Left hindlimb (tissue), 1 donor: ENCODE data around the gene OGFOD2.
A peak's percentile ranks its signal among the peaks of the same experiment; 100 is the strongest.

Source experiments
- DNase-seq: peaks from one replicate; pipeline ENCODE4 v3.0.0-alpha.2; 2018

OGFOD2 gene

DNA sequence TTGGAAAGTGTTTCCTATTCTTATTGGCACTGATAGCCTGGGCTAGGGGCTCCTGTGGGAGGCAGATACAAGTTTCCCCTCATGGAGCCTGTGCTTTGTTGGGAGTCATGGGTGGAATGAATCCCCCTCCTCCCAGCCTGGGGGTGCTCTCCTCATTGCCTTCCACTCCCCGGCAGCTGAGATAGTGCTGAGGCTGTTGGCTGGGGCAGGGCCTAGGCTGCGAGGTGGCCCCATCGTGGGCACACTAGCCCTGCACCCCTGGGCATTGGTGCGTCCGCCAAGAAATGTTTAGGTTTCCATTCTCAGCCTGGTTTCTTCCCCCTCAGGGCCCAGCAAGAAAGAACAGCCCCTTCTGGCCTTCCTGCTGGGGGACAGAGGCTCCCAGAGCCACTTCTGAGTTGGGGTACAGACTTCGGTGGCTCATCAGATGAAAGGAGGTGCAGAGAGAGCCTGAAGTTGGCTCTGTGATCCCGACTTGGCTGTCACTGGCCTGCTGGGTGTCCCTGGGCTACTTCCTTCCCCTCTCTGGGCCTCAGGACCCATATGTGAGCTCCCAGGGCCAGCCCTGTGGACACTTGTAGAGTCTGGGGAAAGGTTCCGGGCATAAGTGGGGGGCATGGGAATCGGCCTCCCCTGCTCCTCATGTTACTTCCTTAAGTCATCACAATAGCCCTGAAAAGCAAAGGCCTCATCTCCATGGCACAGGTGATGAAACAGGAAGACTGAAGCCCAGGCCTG is 2.8 kb downstream of the OGFOD2 start:
- DNase-seq, result no peak

DNA sequence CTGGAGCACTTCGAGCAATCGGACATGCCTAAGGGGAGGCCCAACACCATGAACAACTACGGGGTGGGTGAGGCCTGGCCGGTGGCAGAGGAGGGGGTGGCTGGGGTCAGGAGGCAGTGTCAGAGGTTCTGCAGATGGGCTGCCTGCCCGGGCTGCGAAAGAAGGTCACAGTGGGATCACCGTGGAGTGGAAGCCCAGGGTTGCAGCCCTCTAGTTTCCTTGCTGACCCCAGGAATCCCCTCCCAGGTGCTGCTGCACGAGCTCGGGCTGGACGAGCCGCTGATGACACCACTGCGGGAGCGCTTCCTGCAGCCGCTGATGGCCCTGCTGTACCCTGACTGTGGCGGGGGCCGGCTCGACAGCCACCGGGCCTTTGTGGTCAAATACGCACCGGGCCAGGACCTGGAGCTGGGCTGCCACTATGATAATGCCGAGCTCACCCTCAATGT is 3.5 kb downstream of the OGFOD2 start:
- no peak for DNase-seq

DNA sequence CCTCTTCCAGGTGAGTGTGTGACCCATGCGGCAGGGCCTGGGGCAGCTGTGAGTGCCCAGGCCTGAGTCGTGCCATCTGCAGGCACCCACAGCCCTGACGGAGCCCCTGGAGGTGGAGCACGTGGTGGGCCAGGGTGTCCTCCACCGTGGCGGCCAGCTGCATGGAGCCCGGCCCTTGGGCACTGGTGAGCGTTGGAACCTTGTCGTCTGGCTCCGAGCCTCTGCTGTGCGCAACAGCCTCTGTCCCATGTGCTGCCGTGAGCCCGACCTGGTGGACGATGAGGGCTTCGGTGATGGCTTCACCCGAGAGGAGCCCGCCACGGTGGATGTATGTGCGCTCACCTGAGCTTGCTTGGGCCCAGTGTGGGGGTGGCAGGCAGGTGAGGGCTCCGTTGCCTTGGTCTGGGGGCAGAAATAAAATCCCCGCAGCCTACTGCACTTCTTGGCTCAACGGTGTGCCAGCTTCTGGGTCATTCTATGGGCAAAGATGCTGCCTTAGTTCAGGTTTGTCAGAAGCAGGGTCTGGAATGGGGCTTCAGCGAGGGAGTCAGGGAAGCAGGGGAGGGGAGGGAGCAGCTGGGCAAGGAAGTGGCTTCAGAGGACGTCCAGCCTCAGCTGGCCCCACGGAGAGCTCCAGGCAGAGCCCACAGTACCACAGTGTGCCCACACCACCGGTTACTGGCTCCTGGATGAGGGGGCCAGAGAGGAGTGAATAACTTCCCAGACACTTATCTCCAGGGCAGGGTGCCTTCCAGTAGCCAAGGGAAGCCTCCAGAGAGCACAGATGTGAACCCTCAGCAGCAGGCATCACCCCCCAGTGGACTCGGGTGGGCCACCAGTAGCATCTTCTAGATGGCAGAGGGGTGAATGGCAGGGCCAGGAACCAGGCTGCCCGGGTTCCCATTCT is 4.2 kb downstream of the OGFOD2 start:
- DNase-seq, result no peak

DNA sequence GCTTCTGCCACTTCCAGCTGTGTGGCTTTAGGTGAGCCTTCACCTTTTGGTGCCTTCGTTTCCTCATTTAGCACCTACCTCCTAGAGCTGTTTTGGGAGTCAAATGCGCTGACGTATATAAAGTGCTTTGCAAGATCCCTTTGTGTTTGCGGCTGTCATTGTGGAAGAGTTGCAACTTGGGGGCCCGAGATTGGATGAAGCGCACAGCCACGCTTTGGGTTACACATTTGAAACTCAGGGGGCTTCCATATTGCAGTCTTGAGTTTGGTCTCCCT is 4.8 kb downstream of the OGFOD2 start:
- no peak for DNase-seq

DNA sequence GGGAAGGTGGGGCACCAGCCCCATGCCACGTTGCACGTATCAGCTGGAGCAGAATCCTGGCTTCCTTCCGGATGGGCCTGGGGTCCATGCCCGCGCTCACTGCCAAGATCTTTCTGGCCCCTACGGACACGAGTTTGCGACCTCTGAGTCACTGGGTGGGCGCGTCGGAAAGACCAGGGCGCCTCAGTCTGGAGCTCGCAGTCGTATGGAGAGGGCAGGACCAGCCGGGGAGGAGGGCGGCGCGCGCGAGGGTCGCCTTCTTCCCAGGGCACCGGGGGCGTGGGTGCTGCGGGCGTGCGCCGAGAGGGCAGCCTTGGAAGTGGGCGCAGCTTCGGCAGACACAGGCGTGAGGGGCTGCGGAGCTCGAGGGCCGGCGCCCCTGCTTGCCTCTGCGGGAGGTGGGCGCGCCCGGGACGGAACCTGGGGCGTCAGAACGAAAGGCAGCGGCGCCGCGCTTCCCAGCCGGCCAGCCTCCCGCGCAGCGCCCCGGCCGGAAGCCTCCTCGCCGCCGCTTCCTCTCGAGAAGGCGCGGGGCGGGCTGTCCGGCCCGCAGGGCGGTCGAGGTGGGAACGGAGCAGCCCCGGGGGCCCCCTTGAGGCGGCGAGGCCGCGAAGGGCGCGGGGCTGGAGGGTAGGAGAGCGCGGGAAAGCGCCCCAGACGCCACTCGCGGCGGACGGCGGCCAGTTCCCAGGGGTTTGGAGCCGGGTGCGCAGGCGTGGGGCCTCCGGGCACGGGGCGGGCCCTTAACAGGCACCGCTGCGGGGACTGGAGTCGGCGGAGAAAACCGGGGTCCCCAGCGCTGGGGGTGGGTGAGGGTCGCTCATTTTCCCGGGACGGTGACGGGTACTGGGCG is 5.4 kb downstream of the OGFOD2 start, which contains the start of gene ARL6IP4:
ARL6IP4 (plus strand) TSS at position 499 of the 853 bp plus-strand sequence. CDS start 459 bp downstream, outside the sequence.
- peak; percentile 81 for DNase-seq

DNA sequence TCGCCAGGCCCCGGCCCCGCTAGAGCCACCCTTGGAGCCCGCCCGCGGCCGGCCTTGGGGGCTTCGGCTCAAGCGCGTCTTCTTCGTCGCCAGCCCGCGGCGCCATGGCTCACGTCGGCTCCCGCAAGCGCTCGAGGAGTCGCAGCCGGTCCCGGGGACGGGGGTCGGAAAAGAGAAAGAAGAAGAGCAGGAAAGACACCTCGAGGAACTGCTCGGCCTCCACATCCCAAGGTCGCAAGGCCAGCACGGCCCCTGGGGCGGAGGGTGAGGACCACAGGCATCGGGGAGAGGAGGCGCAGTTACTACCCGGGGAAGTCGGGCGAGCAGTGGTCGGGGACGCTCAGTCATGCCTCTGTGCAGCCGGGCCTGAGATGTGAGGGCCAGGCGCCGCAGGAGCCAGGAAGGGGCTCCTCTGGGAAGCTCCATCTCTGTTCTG is 6.0 kb downstream of the OGFOD2 start:
- no peak for DNase-seq

DNA sequence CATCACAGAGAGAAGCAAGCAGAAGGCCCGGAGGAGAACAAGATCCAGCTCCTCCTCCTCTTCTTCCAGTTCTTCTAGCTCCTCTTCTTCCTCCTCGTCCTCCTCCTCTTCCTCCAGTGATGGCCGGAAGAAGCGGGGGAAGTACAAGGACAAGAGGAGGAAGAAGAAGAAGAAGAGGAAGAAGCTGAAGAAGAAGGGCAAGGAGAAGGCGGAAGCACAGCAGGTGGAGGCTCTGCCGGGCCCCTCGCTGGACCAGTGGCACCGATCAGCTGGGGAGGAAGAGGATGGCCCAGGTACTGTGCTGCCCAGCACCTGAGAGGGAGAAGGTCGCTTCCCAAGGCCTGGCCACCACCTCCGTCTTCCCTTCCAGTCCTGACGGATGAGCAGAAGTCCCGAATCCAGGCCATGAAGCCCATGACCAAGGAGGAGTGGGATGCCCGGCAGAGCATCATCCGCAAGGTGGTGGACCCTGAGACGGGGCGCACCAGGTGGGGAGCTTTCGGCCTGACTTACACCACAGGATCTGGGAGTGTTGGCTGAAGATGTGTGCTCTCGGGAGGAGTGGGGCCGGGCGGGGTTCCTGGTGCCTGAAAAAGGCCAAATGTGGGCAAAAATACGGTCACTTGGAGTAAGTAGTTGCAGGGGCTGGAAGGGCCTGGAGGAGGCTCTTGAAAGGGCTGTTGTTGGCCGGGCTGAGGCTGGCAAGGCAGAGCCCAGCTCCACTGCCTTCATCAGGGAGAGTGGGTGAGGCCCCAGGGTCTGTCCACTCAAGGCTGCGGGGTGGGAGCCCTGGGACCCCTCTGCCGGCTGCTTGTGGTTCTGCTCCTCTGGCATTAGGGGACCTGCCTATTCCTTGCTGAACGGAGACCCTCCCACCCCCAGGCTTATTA is 6.8 kb downstream of the OGFOD2 start:
- DNase-seq, result no peak

DNA sequence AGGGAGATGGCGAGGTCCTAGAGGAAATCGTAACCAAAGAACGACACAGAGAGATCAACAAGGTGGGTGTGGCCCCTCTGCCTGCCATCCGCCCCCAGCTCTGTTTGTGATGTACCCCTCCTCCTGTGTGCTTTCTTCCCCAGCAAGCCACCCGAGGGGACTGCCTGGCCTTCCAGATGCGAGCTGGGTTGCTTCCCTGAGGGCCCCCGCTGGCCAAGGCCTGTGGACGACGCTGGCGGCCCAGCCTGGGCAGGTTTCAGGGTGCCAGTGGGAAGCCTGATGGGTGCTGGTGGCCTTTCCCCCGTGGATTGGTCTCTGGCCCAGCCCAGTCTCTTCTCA is 7.4 kb downstream of the OGFOD2 start:
- no peak for DNase-seq

DNA sequence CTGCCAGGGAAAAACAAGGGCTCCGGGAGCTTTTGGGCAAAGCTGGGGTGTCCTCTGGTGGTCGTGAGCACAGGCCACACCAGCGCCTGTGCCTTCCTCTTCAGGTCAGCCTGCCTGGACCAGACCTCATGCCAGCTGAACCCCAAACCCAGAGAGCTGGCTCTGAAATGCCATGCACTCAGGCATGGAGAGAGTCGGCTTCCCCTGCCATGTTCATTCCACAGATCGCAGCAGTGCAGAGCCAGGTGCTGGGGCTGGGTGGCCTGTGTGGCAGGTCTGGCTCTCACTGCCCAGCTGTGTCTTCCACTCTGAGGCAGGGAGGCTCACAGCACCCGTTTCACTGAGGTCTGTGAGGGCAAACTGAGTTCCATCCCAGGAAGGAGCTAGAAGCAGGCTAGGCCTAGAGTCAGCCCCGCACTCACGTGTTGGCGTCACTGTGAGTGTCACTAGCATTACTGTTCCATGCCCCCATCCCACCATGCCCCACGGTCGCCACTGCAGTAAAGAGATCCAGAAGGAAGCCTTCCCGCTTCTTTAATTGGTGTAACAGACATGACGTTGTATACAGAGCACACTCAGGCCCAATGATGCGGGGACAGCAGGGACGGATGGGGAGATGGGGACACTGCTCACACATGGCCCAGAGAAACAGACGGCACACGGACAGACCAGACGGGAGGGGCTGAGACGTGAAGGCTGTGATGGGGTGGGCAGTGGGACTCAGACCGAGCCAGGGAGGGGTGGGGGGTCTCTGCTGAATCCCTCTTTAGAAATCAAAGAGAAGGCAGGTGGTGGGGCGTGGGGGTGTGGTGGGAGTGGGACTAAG is 8.1 kb downstream of the OGFOD2 start:
- no peak for DNase-seq

DNA sequence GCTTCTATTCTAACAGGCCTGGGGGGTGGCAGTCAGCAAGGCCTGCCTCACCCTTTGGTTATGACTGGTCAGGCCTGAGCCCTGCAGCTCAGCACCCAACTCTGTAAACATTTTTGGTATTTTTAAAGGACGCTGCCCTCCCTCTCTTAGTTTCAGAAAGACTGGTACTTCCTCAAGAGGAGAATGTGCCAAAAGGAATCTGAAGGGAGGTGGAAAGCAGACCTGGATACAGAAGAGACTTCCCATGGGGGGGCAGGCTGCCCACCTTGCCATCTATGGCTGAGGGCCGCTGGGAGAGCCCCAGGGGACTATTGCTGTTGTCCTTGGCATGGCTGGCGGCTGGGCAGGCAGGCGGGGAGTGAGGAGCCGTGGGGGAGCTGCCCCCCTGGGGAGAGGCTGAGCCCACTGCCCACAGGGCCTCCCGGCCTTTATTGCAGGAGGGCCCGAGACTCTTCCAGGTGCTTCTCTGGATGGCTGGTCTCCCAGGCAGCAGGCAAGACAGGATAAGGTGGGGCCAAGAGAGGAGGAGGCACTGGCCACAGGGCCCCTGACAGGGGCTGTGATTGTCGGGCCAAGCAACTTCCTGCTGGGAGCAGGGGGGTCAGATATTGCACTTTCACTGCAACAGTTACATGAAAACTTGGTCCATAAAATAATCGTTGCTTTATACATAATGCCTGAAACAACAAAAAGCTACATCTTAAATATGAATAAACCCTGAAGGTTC is 8.9 kb downstream of the OGFOD2 start:
- DNase-seq, result no peak

DNA sequence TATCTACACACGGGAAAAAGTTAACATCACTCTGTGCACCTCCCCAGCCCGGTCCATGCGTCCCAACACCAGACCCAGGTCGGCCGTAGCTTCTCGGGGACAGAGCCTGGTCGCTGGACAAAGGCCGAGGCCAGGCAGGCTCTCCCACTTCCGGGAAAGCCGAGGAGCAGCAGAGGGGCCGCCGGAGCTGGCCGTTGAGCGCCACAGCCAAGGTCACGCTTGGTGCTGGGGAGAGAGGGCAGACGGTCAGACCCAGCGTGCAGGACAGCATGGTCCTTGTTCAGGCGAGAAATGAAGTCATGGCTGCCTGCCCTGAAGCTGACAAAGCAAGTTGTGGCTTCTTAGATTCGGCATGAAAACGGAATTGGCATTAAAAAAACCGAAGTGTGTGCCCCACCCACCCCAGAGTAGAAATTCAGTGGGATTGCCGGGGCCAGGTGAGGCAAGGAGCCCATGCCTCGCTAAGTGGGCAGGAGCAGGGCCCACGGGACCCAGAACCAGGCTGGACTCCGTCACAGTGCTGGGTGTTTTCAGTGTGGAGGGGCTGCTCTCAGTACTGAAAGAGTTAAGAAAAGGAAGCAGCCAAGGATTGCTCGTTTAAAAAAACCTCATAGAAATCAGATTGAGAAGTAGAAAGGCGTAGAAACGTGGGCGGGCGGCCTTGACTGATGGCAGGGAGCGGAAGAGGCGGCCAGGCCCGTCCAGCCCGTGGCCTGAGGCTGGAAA is 9.7 kb downstream of the OGFOD2 start:
- DNase-seq, result no peak

DNA sequence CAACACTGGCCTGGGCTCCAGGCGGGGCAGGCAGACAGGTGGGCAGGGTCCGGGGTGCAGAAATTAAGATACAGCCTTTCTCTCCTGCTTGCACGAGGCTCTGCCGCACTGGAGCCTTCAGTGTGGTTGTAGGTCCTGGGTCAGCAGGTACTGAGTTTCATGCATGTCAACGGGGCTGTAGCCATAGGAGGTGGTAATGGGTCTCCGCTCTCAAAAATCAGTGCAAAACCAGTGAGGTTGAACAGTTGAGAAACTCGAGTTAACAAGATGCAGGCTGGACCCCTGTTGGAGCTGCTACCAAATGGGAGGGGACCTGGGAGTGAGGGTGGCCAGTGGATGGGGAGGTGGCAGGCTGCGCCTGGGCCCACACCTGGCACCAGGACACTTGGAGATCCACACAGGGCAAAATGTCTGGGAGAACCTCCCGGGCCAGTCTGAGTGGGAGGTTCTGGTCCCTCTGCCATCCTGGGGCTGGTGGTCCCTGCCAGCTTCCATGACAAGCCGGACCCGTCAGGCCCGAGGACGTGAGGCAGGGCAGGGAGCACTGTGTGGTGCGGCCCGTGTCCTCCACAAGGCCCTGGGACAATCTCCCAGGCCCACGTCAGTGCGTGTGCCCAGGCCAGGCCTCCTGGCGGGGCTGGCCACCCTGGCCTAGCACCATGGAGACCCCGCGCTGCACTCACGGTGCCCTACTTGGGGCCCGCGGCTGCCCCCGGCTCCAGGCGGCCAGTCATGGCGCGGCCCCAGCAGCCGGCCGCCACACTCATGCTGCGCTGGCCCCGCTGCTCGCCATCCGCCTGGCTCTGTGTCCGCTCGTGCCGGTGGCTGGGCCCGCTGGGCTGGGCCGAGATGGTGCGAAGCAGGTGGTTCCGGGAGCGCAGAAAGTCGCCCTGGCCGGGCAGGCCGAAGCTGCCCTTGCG is 10.6 kb downstream of the OGFOD2 start:
- DNase-seq, result no peak

DNA sequence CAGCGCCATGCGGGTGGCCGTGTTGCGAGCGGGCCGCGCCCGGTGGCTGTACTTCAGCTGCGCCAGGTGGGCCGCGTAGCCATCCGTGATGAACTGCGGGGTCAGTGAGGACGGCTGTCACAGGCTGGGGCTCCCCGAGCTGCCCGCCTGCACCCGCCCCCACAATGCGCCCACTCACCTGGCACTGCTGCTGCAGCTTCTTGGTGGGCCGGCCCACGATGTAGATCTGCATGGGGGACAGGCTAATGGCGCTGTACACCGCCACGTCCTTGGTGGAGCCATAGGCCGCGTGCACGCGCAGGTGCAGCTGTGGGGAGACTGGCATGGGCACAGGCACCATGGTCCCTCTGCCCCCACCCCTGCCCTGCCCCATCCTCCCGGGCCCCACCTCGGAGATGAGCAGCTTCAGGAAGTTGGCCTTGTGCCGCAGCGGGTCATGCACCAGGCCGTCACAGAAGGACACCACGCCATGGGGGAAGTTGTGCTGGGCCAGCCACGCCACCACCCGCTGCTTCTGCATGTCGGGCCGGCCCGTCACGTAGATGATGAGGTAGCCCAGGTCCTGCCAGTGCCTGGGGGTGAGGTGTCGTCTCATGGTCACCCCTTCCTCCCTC is 11.3 kb downstream of the OGFOD2 start:
- no peak for DNase-seq

DNA sequence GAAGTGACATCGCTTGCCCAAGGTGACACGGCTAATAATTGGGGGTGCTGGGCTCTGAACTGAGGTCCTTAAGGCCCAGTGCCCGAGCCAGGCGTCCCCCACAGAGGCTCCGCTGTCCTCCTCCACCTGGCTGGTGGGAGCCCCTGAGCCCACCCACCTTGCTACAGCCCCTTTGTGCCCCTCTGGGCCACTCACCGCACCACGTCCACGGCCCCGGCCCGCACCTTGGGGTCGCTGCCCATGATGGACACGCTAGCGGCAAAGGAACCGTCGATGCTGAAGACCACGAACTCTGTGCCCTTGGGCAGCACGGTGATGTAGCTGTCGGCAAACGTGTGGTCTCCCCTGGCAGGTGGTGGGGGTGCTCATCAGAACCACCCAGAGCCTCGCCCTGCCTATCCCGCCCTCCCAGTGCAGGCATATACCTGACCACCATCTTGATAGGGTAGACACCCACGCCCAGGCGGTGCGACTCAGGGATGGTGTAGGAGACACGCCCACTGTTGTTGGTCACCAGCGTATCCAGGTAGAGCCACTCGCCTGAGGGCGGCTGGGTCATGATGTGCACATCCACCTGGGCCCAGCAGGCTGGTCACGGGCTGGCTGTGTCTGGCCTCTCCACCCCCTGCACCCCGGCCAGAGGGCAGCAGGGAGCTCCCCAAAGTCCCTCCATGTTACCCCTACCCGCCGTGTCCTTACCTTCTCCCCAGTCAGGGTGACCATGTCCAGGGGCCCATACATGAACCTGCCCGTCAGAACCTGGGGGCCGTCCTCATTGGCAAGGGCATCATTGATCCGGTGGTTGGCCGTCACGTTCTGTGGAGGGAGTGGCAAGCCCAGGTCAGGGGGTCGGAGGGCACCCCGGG is 12.3 kb downstream of the OGFOD2 start:
- DNase-seq, result no peak

DNA sequence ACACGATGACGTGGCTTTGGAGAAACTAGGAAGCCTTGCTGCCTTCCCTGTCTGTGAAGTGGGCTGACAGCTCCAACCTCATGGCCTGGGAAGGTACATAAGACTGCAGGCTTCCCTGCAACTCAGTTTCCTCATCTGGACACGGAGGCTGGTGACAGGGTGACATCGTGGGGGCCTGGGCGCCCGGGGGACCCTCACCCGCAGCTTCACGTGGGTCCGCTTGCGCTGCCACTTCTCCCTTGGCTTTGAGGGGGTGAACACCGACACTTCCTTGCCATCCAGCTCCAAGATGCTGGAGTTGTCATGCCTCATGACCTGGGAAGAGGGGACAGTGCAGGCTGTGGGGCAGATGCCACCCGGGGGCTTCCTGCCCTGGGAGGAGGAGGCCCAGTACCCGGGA is 13.0 kb downstream of the OGFOD2 start:
- DNase-seq, result no peak

DNA sequence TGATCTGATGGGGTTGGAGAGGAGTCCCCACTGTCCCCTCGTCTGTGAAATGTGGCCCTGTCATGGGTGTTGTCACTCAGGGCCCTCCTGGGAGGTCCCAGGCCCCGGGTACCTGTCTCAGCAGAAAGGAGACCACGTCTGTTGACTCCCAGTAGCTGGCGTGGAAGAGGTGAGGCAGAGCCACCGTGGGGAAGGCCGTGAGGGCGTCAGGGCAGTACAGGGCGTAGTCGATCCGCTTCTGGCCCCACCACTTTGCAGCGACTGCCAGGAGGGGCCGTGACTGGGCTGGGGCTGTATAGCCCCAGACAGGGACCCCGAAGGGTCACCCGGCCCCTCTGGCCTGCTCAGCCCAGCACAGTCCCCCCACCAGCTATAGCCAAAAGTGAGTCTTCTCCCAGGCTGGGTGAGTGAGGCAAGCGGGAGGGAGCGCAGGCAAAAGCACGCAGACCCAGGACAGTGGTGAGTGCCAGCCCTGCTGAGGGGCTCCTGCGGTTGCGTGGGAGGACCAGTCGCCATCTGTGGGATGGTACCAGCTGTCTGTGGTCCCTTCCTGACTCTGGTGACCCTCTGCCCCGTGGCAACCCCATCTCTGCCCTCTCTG is 13.7 kb downstream of the OGFOD2 start:
- DNase-seq, result no peak
